HepG2 (cell line): ENCODE results near the gene RABIF. TPM values are rescaled to one million over a fixed set of nuclear protein-coding genes. Genes with fewer than 3 reads are reported as not detected.

ENCODE experiments used
- BORCS8-MEF2B ChIP-seq: sonication (generic); formaldehyde crosslinking; IDR thresholded peaks from 2 replicates; pipeline ENCODE4 v1.8.0; 2022; ENCODE audit warnings: mild to moderate bottlenecking, missing genetic modification reagents
- GABPA ChIP-seq, 2 experiments: IDR thresholded peaks; 2 replicates each; pipeline ENCODE4 v1.6.1; 2011 to 2016; ENCODE audit warnings: low read depth in 2 of 2, low read length in 1 of 2, missing biosample characterization in 1 of 2, missing genetic modification characterization in 1 of 2
- GTF2F1 ChIP-seq: fragments of 150-350 bp; IDR thresholded peaks from 2 replicates; pipeline ENCODE4 v1.6.1; 2014; ENCODE audit warnings: low read length
- IKZF1 ChIP-seq: fragments of 450-650 bp; IDR thresholded peaks from 2 replicates; pipeline ENCODE4 v1.7.1; 2016
- PITX1 ChIP-seq: sonication (generic); formaldehyde crosslinking; IDR thresholded peaks from 2 replicates; pipeline ENCODE4 v1.5.1; 2020; ENCODE audit warnings: mild to moderate bottlenecking, missing genetic modification reagents
- RXRA ChIP-seq: sonication (generic); formaldehyde crosslinking; IDR thresholded peaks from 2 replicates; pipeline ENCODE4 v1.5.1; 2020; ENCODE audit warnings: missing genetic modification reagents
- TCF12 ChIP-seq, 2 experiments: fragments of 450-650 bp in 1 of 2; sonication (generic) in 1 of 2; formaldehyde crosslinking in 1 of 2; IDR thresholded peaks; 2 replicates each; pipeline versions ENCODE4 v1.6.1 to v1.8.0; 2017 to 2022; ENCODE audit warnings: antibody characterized with exemption in 1 of 2, mild to moderate bottlenecking in 1 of 2, missing genetic modification reagents in 1 of 2, moderate library complexity in 1 of 2
- ZNF44 ChIP-seq: sonication (generic); formaldehyde crosslinking; IDR thresholded peaks from 2 replicates; pipeline ENCODE4 v1.5.1; 2020; ENCODE audit warnings: mild to moderate bottlenecking, missing genetic modification reagents
- ZNF709 ChIP-seq: sonication (generic); formaldehyde crosslinking; IDR thresholded peaks from 2 replicates; pipeline ENCODE4 v1.5.0; 2020; ENCODE audit warnings: mild to moderate bottlenecking, missing genetic modification reagents
- ZNF781 ChIP-seq: sonication (generic); formaldehyde crosslinking; IDR thresholded peaks from 2 replicates; pipeline ENCODE4 v1.5.1; 2020; ENCODE audit warnings: borderline replicate concordance, mild to moderate bottlenecking, missing genetic modification reagents; ENCODE audit errors: not compliant biosample characterization
- polyA plus RNA-seq, 8 experiments: library from polyadenylated mRNA; depleted of rRNA in 3 of 8; stranded (reverse) in 7 of 8; unstranded in 1 of 8; fragments of >200 nt; fragmentation: Illumina TruSeq in 4 of 8; extraction: Trizol in 4 of 8; gene quantifications; 2 replicates each; pipeline versions ENCODE4 v1.2.1 to v1.2.3, GENCODE V29; 2011 to 2016; ENCODE audit warnings: low read depth in 4 of 8, missing spikeins in 1 of 8, mixed read lengths in 1 of 8; ENCODE audit not compliant: insufficient read depth in 1 of 8
- total RNA-seq, 5 experiments: library from RNA; depleted of rRNA; stranded (reverse); fragments of >200 nt; fragmentation: Illumina TruSeq; extraction: Trizol; gene quantifications; 2 replicates each; pipeline ENCODE4 v1.2.3, GENCODE V29; 2016; ENCODE audit warnings: low read depth in 1 of 5
- TF ChIP-seq, protein P1 (sequence below): sonication (generic); formaldehyde crosslinking; IDR thresholded peaks from 2 replicates; pipeline ENCODE4 v1.4.0; 2020; ENCODE audit warnings: mild to moderate bottlenecking, missing genetic modification reagents, borderline replicate concordance
- TF ChIP-seq, protein P2 (sequence below): sonication (generic); formaldehyde crosslinking; IDR thresholded peaks from 2 replicates; pipeline ENCODE4 v1.8.1; 2022; ENCODE audit warnings: mild to moderate bottlenecking, missing genetic modification reagents
- TF ChIP-seq, protein P3 (sequence below): sonication (generic); formaldehyde crosslinking; IDR thresholded peaks from 2 replicates; pipeline ENCODE4 v1.8.1; 2023; ENCODE audit warnings: mild to moderate bottlenecking, missing genetic modification reagents, borderline replicate concordance
- TF ChIP-seq, protein P4 (sequence below): sonication (generic); formaldehyde crosslinking; IDR thresholded peaks from 2 replicates; pipeline ENCODE4 v1.4.0; 2020; ENCODE audit warnings: missing genetic modification reagents, borderline replicate concordance
- TF ChIP-seq, protein P5 (sequence below): IDR thresholded peaks from 2 replicates; pipeline ENCODE4 v1.6.1; 2016; ENCODE audit warnings: missing compliant biosample characterization, missing genetic modification reagents, borderline replicate concordance
- TF ChIP-seq, protein P6 (sequence below): sonication (generic); formaldehyde crosslinking; IDR thresholded peaks from 2 replicates; pipeline ENCODE4 v1.4.0; 2020; ENCODE audit warnings: missing genetic modification reagents; ENCODE audit errors: not compliant biosample characterization
- TF ChIP-seq, protein P7 (sequence below), 2 experiments: sonication (generic) in 1 of 2; formaldehyde crosslinking in 1 of 2; IDR thresholded peaks; 2 replicates each; pipeline versions ENCODE4 v1.4.0 to v1.6.1; 2018 to 2020; ENCODE audit warnings: missing genetic modification reagents in 2 of 2, borderline replicate concordance in 1 of 2, low read depth in 1 of 2, mild to moderate bottlenecking in 1 of 2, missing biosample characterization in 1 of 2

The RABIF gene
- total and polyA plus RNA-seq, 2 of the 13 experiments (the other 11 are each of a cell fraction or from before 2014, with no cell fraction given) = 7.6 to 8.3 TPM

DNA sequence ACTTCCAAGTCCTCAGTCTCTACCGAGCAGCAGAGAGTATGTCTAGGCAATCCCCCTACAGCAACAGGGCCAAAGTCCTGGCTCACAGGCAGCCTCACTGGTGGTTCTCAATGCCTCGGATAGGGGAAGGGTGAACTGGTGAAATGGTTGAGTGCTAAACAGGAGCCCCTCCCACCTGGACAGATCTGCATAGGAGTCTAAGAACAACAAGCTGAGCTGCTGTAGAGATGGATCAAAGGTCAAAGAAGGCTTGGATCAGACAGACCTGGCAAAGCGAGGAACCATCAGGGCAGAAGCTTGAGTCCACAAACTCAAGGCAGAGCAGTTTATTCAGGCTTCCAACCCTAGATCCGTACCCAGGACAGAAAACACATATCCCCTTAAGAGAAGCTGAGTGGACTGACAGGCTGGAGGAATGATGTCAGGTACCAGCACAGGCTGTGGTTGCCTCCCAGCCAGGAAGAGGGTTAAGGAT lies 31.8 kb downstream of the RABIF start (continued):
- TF ChIP-seq, protein P1, sequence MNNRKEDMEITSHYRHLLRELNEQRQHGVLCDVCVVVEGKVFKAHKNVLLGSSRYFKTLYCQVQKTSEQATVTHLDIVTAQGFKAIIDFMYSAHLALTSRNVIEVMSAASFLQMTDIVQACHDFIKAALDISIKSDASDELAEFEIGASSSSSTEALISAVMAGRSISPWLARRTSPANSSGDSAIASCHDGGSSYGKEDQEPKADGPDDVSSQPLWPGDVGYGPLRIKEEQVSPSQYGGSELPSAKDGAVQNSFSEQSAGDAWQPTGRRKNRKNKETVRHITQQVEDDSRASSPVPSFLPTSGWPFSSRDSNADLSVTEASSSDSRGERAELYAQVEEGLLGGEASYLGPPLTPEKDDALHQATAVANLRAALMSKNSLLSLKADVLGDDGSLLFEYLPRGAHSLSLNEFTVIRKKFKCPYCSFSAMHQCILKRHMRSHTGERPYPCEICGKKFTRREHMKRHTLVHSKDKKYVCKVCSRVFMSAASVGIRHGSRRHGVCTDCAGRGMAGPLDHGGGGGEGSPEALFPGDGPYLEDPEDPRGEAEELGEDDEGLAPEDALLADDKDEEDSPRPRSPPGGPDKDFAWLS (CRISPR knock-in tag) = no peak
- TF ChIP-seq, protein P2, sequence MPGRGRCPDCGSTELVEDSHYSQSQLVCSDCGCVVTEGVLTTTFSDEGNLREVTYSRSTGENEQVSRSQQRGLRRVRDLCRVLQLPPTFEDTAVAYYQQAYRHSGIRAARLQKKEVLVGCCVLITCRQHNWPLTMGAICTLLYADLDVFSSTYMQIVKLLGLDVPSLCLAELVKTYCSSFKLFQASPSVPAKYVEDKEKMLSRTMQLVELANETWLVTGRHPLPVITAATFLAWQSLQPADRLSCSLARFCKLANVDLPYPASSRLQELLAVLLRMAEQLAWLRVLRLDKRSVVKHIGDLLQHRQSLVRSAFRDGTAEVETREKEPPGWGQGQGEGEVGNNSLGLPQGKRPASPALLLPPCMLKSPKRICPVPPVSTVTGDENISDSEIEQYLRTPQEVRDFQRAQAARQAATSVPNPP (CRISPR knock-in tag) = no peak
- 0 out of 2 replicates have a peak, but pooled peaks have one; percentile 74 for TF ChIP-seq BORCS8-MEF2B
- TF ChIP-seq PITX1 = no peak
- TF ChIP-seq ZNF709 (CRISPR knock-in tag) = no peak
- TF ChIP-seq GTF2F1 = no peak
- TF ChIP-seq, protein P3, sequence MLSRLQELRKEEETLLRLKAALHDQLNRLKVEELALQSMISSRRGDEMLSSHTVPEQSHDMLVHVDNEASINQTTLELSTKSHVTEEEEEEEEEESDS = no peak
- TF ChIP-seq IKZF1 = no peak
- TF ChIP-seq, protein P4, sequence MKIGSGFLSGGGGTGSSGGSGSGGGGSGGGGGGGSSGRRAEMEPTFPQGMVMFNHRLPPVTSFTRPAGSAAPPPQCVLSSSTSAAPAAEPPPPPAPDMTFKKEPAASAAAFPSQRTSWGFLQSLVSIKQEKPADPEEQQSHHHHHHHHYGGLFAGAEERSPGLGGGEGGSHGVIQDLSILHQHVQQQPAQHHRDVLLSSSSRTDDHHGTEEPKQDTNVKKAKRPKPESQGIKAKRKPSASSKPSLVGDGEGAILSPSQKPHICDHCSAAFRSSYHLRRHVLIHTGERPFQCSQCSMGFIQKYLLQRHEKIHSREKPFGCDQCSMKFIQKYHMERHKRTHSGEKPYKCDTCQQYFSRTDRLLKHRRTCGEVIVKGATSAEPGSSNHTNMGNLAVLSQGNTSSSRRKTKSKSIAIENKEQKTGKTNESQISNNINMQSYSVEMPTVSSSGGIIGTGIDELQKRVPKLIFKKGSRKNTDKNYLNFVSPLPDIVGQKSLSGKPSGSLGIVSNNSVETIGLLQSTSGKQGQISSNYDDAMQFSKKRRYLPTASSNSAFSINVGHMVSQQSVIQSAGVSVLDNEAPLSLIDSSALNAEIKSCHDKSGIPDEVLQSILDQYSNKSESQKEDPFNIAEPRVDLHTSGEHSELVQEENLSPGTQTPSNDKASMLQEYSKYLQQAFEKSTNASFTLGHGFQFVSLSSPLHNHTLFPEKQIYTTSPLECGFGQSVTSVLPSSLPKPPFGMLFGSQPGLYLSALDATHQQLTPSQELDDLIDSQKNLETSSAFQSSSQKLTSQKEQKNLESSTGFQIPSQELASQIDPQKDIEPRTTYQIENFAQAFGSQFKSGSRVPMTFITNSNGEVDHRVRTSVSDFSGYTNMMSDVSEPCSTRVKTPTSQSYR (CRISPR knock-in tag) = no peak
- no peak for TF ChIP-seq TCF12 (IDR thresholded peaks at IDR 0.05)
- no peak for TF ChIP-seq TCF12 (CRISPR knock-in tag; IDR thresholded peaks at IDR 0.05)
- TF ChIP-seq RXRA (CRISPR knock-in tag) = peak; percentile 15; the same call in 1 of the 2 replicates
- no peak for TF ChIP-seq ZNF44 (CRISPR knock-in tag)
- TF ChIP-seq, protein P5, sequence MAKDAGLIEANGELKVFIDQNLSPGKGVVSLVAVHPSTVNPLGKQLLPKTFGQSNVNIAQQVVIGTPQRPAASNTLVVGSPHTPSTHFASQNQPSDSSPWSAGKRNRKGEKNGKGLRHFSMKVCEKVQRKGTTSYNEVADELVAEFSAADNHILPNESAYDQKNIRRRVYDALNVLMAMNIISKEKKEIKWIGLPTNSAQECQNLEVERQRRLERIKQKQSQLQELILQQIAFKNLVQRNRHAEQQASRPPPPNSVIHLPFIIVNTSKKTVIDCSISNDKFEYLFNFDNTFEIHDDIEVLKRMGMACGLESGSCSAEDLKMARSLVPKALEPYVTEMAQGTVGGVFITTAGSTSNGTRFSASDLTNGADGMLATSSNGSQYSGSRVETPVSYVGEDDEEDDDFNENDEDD (CRISPR knock-in tag) = no peak
- TF ChIP-seq, protein P6, sequence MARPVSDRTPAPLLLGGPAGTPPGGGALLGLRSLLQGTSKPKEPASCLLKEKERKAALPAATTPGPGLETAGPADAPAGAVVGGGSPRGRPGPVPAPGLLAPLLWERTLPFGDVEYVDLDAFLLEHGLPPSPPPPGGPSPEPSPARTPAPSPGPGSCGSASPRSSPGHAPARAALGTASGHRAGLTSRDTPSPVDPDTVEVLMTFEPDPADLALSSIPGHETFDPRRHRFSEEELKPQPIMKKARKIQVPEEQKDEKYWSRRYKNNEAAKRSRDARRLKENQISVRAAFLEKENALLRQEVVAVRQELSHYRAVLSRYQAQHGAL (CRISPR knock-in tag) = no peak
- no peak for TF ChIP-seq ZNF781
- TF ChIP-seq, protein P7, sequence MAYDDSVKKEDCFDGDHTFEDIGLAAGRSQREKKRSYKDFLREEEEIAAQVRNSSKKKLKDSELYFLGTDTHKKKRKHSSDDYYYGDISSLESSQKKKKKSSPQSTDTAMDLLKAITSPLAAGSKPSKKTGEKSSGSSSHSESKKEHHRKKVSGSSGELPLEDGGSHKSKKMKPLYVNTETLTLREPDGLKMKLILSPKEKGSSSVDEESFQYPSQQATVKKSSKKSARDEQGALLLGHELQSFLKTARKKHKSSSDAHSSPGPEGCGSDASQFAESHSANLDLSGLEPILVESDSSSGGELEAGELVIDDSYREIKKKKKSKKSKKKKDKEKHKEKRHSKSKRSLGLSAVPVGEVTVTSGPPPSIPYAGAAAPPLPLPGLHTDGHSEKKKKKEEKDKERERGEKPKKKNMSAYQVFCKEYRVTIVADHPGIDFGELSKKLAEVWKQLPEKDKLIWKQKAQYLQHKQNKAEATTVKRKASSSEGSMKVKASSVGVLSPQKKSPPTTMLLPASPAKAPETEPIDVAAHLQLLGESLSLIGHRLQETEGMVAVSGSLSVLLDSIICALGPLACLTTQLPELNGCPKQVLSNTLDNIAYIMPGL (CRISPR knock-in tag; IDR thresholded peaks at IDR 0.05; ENCODE audit: borderline replicate concordance in 1 of 2, low read depth in 1 of 2) = 0 out of 4 replicates have a peak, but pooled peaks have one; percentile 23 to 28
- TF ChIP-seq GABPA (IDR thresholded peaks at IDR 0.05; ENCODE audit: low read depth, low read length) = no peak
- TF ChIP-seq GABPA (CRISPR knock-in tag; IDR thresholded peaks at IDR 0.05; ENCODE audit: low read depth) = no peak
